CD4-positive, alpha-beta T cell treated with Interleukin-6 for 4 hours (primary cell): ENCODE results near the gene MYO10.
A peak's percentile ranks its signal among the peaks of the same experiment; 100 is the strongest.

Experiments
- DNase-seq: peaks from one replicate; pipeline ENCODE4 v3.0.0-alpha.2; 2020; ENCODE audit warnings: mixed read lengths

MYO10 gene

DNA sequence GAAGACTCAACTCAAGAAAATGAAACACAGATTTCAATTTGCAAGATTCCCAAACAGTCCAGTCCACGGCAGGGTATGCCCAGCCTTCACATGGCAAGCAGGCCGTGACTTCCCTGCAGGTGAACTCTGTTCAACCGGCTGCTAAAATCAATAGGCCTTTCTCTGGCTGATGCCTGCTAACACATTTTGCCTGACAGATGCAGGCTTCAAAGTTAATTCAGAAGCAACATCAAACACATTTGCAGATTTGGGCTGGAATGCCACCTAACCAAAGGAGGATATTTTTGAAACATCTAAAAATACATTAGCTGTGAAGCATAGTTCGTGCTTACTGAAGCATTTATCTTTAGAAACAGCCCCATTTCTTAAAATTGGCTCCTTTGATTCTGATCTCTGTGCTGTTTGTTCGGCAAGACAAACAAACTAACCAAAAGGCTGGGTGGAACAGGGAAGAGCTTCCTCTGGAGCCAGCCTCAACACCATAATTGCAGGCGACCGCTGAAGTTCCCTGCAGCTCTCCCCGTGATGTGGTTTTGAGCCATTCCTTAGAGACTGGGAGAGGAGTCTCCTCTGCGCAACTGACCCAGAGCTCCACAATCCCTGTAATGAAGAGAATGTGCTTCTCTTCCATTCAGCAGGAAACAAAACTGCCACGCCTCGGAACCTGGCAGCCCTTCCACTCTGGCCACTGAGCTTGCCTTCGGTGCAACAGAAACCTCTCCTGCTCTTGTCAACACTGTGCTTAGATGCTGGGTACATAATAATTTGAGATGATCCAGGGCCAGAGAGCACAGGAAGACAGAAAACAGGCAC lies 126.5 kb downstream of the MYO10 start:
- DNase-seq = no peak

DNA sequence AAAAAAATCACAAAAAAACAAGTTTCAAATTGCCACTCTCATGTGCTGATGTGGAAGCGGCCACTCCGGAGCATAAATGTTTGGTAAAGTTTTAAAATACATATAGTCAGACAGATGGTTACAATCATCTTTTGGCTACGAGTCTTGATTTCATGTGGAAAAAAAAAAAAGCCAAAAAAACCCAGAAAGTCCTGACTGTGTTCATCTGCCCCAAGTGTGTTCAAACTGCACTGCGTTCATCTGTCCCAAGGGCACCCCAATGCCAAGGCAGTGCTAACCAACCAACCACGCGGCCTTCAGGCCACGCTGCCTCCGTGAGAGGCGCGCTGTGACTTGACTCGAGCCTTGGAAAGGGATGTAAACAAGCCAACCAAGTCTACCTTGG lies 127.1 kb downstream of the MYO10 start:
- no peak for DNase-seq

DNA sequence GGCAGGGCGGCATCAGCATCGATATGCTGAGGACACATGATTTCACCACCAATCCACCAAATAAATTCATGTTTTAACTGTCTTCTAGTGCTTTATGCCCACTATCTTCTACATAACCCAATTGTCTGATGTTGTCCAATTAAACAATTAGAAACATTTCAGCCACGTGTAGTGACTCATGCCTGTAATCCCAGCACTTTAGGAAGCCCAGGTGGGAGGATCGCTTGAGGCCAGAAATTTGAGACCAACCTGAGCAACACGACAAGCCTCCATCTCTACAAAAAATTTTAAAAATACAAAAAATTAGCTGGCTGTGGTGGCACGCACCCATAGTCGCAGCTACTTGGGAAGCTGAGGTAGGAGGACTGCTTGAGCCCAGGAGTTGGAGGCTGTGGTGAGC lies 128.1 kb downstream of the MYO10 start:
- DNase-seq = no peak

DNA sequence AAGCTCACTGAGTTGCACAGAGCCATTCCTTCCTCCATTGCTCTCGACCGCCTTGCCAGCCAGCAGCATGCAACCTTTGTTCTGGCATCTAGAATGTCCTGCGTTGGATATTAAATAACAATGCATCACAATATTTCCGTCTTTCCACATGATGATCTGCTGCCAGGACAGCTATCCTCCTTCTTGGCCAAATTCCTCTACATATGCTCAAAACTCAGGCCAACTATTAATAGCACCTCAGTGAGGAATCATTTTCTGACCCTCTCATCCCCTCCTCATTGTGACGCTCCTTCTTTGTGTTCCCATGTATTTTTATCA lies 128.6 kb downstream of the MYO10 start:
- DNase-seq = no peak

GRCh38 chr5:16806711-16807546 lies 129.2 kb downstream of the MYO10 start:
- DNase-seq = no peak

DNA sequence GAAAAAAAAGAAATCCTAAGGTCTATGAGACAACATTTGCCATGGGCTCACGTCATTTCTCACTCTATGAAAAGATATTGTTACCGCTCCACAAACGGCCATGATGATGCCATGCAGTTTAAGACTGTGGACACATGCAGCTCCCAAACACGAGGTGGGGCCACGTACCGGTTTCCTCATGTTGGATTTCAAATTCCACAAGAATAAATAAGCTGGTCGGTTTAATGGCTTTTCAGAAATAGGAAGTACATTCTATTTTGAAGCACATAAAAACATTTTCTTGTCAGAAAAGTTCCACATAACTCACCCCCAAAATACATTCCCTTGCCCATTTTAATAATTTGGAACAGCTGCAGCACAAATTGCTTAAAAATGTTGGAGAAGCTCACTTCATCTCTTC lies 130.6 kb downstream of the MYO10 start:
- no peak for DNase-seq

DNA sequence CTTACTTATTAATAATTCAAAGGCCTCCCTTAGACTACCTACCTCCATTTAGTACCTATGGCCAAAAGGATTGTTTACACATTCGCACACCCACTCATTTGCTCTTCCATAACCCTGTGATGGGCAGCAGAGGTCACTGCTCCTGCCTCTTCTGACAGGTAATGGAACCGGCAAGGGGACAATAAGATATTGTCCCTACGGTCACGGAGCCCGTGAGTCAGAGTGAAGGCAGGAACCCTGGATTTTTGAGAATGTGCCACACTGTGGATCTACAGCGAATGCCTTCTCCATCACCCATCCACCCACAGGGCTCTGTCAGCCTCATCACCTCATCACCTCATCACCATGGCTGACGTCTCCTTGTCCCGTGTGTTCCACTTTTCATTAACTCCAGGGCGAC lies 132.3 kb downstream of the MYO10 start:
- no peak for DNase-seq

DNA sequence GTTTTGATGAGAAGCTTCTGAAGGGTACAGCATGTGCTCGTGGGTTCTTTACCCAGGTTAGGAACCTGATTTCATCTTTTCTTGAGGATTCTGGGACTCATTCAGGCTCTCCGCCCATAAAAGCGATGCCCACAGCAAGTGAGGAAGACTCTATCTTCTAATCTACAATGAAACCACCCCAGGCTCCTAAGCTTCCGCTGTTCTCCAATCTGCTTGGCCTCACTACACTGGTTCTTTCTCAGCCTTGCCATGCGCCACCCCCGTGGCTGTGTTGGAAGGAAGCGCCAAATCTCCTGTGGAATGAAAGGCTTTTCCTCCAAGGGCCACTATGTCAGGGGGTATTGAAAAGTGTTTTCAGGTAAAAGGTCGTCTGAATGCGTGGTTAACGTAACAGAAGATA lies 135.6 kb downstream of the MYO10 start:
- no peak for DNase-seq

DNA sequence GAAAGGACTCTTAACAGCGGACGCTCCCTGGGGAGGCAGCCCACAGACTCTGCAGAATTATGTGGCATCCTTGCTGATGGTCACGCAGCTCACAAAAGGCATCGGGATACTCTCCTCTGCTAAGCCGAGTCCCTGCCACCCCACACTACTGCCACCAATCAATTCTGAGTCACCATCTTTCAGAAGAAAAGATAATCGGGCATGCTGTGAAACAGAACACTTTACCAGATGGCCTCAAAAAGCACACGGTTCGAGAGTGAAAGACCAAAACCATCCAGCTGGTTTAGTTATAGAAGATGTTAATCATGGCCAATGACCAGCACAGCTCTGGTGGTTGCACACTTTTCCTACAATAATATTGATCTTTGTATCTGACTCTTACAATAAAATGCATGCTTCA lies 136.3 kb downstream of the MYO10 start:
- no peak for DNase-seq

DNA sequence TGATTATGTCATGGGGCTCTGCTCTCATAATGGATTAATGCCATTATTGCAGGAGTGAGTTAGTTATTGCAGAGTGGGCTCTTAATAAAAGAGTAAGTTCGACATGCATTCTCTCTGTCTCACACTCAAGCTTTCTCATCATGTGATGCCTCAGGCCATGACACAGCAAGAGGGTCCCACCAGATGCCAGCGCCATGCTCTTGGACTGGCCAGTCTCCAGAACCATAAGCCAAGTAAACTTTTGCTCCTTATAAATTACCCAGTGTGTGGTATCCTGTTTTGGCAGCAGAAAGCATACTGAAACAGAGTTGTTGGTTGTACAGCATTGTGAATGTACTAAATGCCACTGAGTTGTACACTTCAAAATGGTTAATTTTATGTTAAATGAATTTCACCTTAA lies 138.1 kb downstream of the MYO10 start:
- DNase-seq = no peak

GRCh38 chr5:16794269-16794913 lies 141.7 kb downstream of the MYO10 start:
- DNase-seq = no peak

- DNase-seq = no peak
Observed at GRCh38 chr5:16792598-16793275, 143.4 kb downstream of the MYO10 start.

GRCh38 chr5:16791904-16792597 lies 144.0 kb downstream of the MYO10 start:
- no peak for DNase-seq

GRCh38 chr5:16791036-16791705 lies 144.9 kb downstream of the MYO10 start:
- DNase-seq = peak; percentile 18

DNA sequence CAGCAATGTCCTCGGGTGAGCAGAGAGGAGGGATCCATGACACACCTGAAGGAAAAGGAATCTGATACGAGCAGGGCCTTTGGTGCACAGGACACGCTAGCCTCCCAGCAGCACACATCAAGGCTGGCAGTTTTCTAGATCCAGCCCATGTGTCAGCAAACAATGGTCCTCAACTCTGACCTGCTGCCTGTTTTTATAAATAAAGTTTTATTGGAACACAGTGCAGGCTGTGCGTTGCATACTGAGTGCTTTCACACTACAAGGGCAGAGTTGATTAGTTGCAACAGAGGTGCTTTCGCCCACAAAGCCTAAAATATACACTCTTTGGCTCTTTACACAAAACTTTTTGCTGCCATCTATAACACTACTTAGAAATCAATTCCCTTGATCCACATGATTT lies 147.1 kb downstream of the MYO10 start:
- no peak for DNase-seq

- DNase-seq = no peak
Observed at GRCh38 chr5:16787278-16787677, 148.8 kb downstream of the MYO10 start.

DNA sequence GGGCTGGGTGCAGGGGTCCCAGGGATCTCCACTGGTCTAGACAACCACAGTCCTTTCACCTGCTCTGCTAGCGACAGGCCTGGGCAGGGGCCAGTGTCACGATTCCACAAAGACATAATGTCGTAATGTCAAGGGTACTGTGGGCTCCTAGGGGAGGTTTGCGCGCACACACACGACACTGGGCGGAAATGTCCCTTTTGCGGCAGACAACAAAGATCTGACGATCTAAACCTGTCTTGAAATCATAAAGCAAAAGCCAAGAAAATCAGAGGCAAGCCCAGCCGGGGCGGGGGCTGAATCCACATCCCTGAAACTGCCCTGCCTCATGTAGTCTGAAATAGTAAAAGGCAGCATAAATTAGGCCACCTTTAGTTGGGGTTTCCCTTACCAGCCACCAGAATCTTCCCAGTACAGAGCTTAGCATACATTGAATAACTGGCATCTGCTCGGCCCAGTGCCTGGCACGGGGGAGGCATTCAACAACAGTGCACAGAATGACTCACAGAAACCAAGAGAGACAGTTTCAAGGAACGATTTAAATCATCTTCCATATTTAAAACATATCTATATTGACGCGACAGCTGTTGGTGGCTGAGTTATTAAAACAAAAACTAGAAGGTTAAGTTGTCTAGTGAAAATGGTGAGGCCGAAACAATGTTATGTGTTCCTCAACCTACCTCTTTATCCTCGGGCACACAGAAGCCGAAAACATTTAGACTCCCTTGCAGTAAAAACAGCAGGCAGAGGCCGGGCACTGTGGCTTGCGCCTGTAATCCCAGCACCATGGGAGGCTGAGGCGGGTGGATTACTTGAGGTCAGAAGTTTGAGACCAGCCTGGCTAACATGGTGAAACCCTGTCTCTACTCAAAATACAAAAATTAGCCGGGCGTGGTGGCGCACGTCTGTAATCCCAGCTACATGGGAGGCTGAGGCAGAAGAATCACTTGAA lies 151.0 kb downstream of the MYO10 start:
- DNase-seq = no peak

DNA sequence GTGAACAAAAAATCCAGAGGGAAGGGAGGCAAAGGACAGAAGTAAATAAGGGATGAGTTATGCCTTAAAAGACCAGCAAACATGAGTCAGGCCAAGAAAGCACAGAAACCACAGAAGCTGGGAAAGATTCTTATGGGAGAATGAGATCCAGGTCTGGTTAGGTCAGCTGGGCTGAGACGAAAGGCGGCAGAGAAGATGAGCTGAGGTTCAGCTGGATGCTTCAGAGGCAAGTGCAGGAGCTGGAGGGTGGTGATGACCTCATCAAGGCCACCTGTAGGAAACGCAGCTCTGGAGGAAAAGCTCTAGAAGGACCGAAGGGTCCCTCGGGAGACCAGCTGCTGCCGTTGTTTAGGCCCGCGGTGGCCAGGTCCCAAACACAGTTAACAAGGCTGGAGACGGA lies 152.0 kb downstream of the MYO10 start:
- no peak for DNase-seq

DNA sequence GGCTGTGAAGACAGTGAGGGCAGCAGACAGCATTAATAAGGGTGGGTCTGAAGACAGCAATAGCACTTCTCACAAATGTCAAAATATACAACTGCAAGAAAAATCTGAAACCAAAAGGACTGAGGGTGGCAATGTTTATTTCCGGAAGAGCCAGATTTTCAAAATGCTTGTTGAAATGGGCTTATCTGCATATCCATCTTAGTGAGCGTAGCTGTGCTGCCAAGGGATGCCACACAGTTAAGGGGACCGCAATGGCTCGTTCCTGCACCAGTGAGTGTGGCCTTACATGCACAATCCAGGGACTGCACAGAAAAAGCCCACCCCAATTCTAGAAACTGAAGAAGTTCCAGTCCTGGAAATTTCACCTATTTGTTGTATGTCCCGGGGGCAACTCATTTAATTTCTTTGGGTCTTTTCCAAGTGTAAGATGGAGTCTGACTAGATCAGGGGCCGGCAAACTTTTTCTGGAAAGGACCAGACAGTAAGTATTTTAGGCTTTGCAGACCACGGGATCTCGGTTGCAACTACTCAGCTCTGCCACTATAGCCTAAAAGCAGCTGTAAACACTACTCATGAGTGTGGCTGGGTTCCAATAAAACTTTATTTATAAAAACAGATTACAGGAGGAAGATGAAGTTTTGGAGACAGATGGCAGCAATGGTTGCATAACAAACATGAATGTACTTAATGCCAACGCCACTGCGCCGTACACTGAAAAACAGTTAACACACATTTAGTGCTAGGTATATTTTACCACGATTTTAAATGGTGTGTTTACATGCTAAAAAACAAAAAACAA lies 154.1 kb downstream of the MYO10 start:
- no peak for DNase-seq

- DNase-seq = no peak
Observed at GRCh38 chr5:16780325-16780724, 155.8 kb downstream of the MYO10 start.
